T-cell (primary cell): ENCODE measurements around the gene KRTAP10-8. TPM values are rescaled to one million over a fixed set of nuclear protein-coding genes. Genes with fewer than 3 reads are reported as not detected.

Source experiments
- ATAC-seq, 4 experiments: fragments of 200-7000 bp in 3 of 4; fragments of 150-1000 bp in 1 of 4; cut with Tn5 transposase; replicated peaks in 1 of 4; 1 replicate in 3 of 4; 2 replicates in 1 of 4; pipeline ENCODE4 v1.10.0; 2021; ENCODE audit warnings: moderate library complexity in 3 of 4, mild to moderate bottlenecking in 2 of 4, moderate number of reproducible peaks in 1 of 4
- CTCF ChIA-PET, 2 donors: fragments of 300-600 bp; sonication (Branson Sonifier 250); formaldehyde crosslinking; loops; one replicate each; lab custom pipeline; 2022; ENCODE audit warnings: antibody characterized with exemption in 2 of 2; lab: Charles Lee
- POLR2A ChIA-PET, 2 donors: fragments of 300-600 bp; sonication (Branson Sonifier 250); formaldehyde crosslinking; loops; one replicate each; lab custom pipeline; 2022; ENCODE audit warnings: antibody characterized with exemption in 2 of 2; lab: Charles Lee
- DNase-seq, 35 experiments: peaks; one replicate each; pipeline versions ENCODE4 v3.0.0 to v3.0.0-alpha.2; 2013 to 2023
- H3K27ac ChIP-seq: one replicate; pipeline ENCODE4 v1.5.1; 2013; ENCODE audit warnings: low read length
- H3K27me3 ChIP-seq, 2 experiments: replicated peaks in 1 of 2; 1 replicate in 1 of 2; 2 replicates in 1 of 2; pipeline versions ENCODE4 v1.6.1 to v1.7.0; 2013; ENCODE audit warnings: low read length in 1 of 2, mixed read lengths in 1 of 2; ENCODE audit not compliant: control insufficient read depth in 2 of 2, insufficient read depth in 2 of 2; ENCODE audit errors: extremely low read depth in 1 of 2
- H3K36me3 ChIP-seq, 2 donors: 1 replicate in 1 of 2; 2 replicates in 1 of 2; pipeline versions ENCODE4 v1.6.1 to v1.7.0; 2013; ENCODE audit warnings: low read length in 1 of 2; ENCODE audit not compliant: control insufficient read depth in 2 of 2, insufficient read depth in 1 of 2; ENCODE audit errors: extremely low read depth in 1 of 2
- H3K4me1 ChIP-seq, 2 experiments: 1 replicate in 1 of 2; 2 replicates in 1 of 2; pipeline versions ENCODE4 v1.6.1 to v1.7.0; 2013; ENCODE audit warnings: low read length in 2 of 2, mixed read lengths in 1 of 2; ENCODE audit not compliant: insufficient read depth in 2 of 2, control insufficient read depth in 1 of 2; ENCODE audit errors: extremely low read depth in 1 of 2
- H3K4me3 ChIP-seq, 2 donors: 1 replicate in 1 of 2; 2 replicates in 1 of 2; pipeline versions ENCODE4 v1.5.1 to v1.7.0; 2013; ENCODE audit warnings: mild to moderate bottlenecking in 2 of 2, low read length in 1 of 2, moderate library complexity in 1 of 2; ENCODE audit not compliant: control insufficient read depth in 1 of 2; ENCODE audit errors: extremely low read depth in 1 of 2
- H3K9me3 ChIP-seq: 2 replicates; pipeline ENCODE4 v1.7.0; 2013
- H3K27ac Mint-ChIP-seq, 2 donors: one replicate each; pipeline ENCODE4 v1.8.0; 2020 to 2021; ENCODE audit warnings: mild to moderate bottlenecking in 2 of 2, mixed read lengths in 2 of 2
- H3K27me3 Mint-ChIP-seq, 2 donors: one replicate each; pipeline ENCODE4 v1.8.0; 2021 to 2022; ENCODE audit warnings: mixed read lengths in 2 of 2
- H3K36me3 Mint-ChIP-seq: one replicate; pipeline ENCODE4 v1.8.0; 2021; ENCODE audit warnings: mixed read lengths
- H3K4me1 Mint-ChIP-seq, 3 donors: one replicate each; pipeline ENCODE4 v1.8.0; 2020 to 2022; ENCODE audit warnings: mixed read lengths in 3 of 3, mild to moderate bottlenecking in 1 of 3
- H3K4me3 Mint-ChIP-seq, 3 donors: one replicate each; pipeline ENCODE4 v1.8.0; 2020 to 2022; ENCODE audit warnings: mild to moderate bottlenecking in 3 of 3, mixed read lengths in 3 of 3, moderate library complexity in 3 of 3
- H3K9me3 Mint-ChIP-seq, 3 donors: one replicate each; pipeline ENCODE4 v1.8.0; 2020 to 2022; ENCODE audit warnings: mixed read lengths in 3 of 3
- WGBS: methylation state at CpG from one replicate; pipeline ENCODE4 v1.1.5; 2013; ENCODE audit warnings: missing lambda C conversion rate; ENCODE audit not compliant: insufficient coverage; 5-methylcytosine and 5-hydroxymethylcytosine counted together
- total RNA-seq, 35 experiments: library from RNA in 6 of 35; stranded (reverse) in 6 of 35; fragments of 120-200 nt in 1 of 35; gene quantifications; one replicate each; pipeline versions ENCODE4 v1.2.1 to v1.2.4 and lab custom pipeline; 2013 to 2026

The KRTAP10-8 gene
- total RNA-seq, 5 donors from 2014 or later (not counting 1 experiment from before 2014, with no cell fraction given): not detected

DNA sequence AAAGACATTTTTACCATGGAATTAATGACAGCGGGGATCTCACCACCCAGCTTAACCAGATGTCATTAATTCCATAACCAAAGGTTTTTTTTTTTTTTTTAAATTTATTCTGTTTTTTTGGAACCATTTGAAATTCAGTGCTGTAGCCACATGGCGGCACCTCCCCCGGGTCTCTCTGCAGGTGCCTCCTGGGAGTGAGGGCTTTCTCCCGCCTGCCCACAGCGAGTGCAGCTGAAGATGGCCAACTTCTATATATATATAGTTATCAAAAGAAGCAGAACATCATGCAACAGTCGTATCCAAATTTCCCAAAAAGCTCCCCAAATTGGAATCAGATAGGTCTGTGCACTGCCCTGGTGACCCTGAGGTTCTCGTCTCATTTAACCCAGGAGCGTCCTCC, 3.6 kb downstream of the KRTAP10-8 start:
- H3K36me3 ChIP-seq: no peaks in the 10 kb centered on the region
- no peak for DNase-seq
- peaks cover 14 to 25% (median 14%) of the 10 kb centered on the region in 3 donors for H3K9me3 Mint-ChIP-seq
- POLR2A ChIA-PET: no interaction called here
- peaks cover 46 to 57% (median 53%) of the 10 kb centered on the region in 3 donors for H3K4me1 Mint-ChIP-seq
- H3K9me3 ChIP-seq: peaks cover 6% of the 10 kb centered on the region
- H3K27ac ChIP-seq: no peak overlapping the region
- peaks cover 0 to 9% of the 10 kb centered on the region in 2 experiments for H3K27me3 ChIP-seq
- H3K4me3 Mint-ChIP-seq: peak overlapping the region in 1 of 3 donors; percentile 46
- peaks cover 17 to 43% of the 10 kb centered on the region in 2 experiments for H3K4me1 ChIP-seq
- H3K27me3 Mint-ChIP-seq: no peaks in the 10 kb centered on the region
- ATAC-seq: no peak
- peak overlapping the region in 1 of 2 donors; percentile 71 for H3K27ac Mint-ChIP-seq
- no peak overlapping the region for H3K4me3 ChIP-seq
- 98% methylated on average over 3 of the region's 8 CpGs for WGBS
- CTCF ChIA-PET: no interaction called here
- peaks cover 14% of the 10 kb centered on the region for H3K36me3 Mint-ChIP-seq

DNA sequence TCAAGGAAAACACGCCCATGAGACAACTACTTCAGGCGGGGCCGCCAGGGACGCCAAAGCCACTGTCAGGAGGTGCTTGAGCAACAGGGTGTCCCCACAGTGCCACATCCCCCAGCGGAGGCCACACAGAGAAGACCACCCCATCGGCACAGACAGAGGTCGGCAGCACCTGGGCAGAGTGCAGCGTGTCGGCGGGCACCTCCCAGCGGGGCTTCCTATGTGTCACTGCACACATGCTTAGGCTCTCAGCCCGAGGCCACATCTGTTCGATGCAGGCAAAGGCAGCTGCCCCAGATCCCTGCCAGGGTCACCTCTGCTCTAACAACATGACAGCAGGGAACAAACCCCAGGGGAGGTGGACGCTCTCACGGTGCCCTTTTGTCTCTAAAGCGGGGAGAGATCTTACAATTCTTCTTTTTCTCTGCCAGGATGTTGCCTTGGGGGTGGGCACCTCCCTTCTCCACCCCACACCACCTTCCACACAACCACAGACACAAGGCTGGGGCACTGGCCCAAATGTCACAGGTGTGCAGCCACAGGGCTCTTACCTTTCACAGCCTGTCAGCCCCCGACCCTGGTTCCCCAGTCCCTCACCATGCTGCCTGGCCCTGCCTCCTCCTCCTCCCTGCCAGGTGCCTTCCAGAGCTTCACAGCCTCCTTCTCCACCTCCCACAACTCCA, 4.2 kb downstream of the KRTAP10-8 start:
- Histone ChIP-seq H3K4me1 (peaks cover 17 to 43% of the 10 kb centered on the region in 2 experiments), H3K27me3 (peaks cover 0 to 9% of the 10 kb centered on the region in 2 experiments), H3K27ac (no peak overlapping the region), H3K36me3 (no peaks in the 10 kb centered on the region), H3K9me3 (peaks cover 6% of the 10 kb centered on the region), H3K4me3 (no peak overlapping the region)
- ChIA-PET POLR2A (interaction anchor here in 1 of 2 donors (0.5 kb wide), 1 partner anchor 36 kb away, joined by 3 read pairs; no protein-coding TSS in a partner anchor), CTCF (interaction anchor here in 1 of 2 donors (0.6 kb wide), 1 partner anchor 81 kb away, joined by 6 read pairs; no protein-coding TSS in a partner anchor)
- 60% methylated on average over 8 of the region's 17 CpGs for WGBS
- Mint-ChIP-seq H3K27ac (peak overlapping the region; percentile 39 to 71), H3K27me3 (no peaks in the 10 kb centered on the region), H3K4me1 (peaks cover 46 to 62% (median 58%) of the 10 kb centered on the region in 3 donors), H3K9me3 (peaks cover 17 to 26% (median 17%) of the 10 kb centered on the region in 3 donors), H3K4me3 (peak overlapping the region in 2 of 3 donors; percentile 6 to 46), H3K36me3 (peaks cover 18% of the 10 kb centered on the region)
- ATAC-seq (no peak), DNase-seq (no peak)

DNA sequence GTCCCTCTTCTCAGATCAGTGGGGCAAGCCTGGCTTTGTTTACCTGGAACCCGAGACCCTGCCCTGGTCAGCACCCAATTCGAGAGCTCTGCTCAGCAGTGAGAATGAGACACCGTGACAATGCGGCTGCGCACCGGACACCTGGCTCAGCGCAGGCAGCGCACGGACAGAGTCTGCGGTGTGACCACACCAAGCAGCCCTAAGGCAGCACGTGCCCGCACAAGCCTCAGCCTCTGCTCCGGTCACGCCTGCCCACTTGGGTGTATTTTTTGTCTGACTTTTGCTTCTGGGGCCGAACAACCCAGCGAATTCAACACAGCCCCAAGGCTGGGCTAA, 4.7 kb downstream of the KRTAP10-8 start:
- WGBS: 92% methylated on average over 16 of the region's 16 CpGs
- Histone ChIP-seq H3K4me3 (no peak overlapping the region), H3K27me3 (peaks cover 0 to 9% of the 10 kb centered on the region in 2 experiments), H3K27ac (no peak overlapping the region), H3K36me3 (no peaks in the 10 kb centered on the region), H3K4me1 (peaks cover 17 to 43% of the 10 kb centered on the region in 2 experiments), H3K9me3 (peaks cover 6% of the 10 kb centered on the region)
- H3K4me1 Mint-ChIP-seq: peaks cover 46 to 62% (median 58%) of the 10 kb centered on the region in 3 donors
- peaks cover 15 to 21% (median 17%) of the 10 kb centered on the region in 3 donors for H3K9me3 Mint-ChIP-seq
- CTCF ChIA-PET: interaction anchor here in 1 of 2 donors (0.6 kb wide), 1 partner anchor 81 kb away, joined by 6 read pairs; no protein-coding TSS in a partner anchor
- peak overlapping the region in 2 of 3 donors; percentile 6 to 46 for H3K4me3 Mint-ChIP-seq
- peak overlapping the region; percentile 31 to 71 for H3K27ac Mint-ChIP-seq
- ATAC-seq (no peak), DNase-seq (no peak)
- H3K36me3 Mint-ChIP-seq: peaks cover 18% of the 10 kb centered on the region
- no peaks in the 10 kb centered on the region for H3K27me3 Mint-ChIP-seq
- POLR2A ChIA-PET: interaction anchor here in 1 of 2 donors (0.5 kb wide), 1 partner anchor 35 kb away, joined by 3 read pairs; no protein-coding TSS in a partner anchor

DNA sequence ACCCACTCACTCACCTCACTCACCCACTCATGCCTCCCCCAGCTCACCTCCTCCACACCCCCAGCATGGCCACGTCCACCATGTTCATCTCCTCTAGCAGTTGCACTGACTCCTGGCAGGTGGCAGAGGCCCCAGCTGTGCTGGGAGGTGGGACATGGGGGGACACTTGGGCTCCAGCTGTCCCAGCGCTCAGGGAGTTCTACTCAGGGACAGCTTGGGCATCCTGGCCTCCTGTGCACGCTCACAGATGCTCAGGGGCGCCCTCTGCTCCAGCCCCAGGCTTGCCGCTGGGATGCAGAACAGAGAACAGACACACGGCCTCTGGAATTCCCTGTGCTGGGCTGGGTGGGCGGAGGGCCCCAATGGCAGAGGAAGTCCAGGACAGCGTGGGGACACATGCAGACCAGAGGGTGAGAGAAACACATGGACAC, 5.2 kb downstream of the KRTAP10-8 start:
- H3K4me1 Mint-ChIP-seq: peaks cover 46 to 62% (median 58%) of the 10 kb centered on the region in 3 donors
- H3K36me3 Mint-ChIP-seq: peaks cover 18% of the 10 kb centered on the region
- peak overlapping the region in 1 of 3 donors; percentile 46 for H3K4me3 Mint-ChIP-seq
- H3K36me3 ChIP-seq: no peaks in the 10 kb centered on the region
- ChIA-PET CTCF (no interaction called here), POLR2A (no interaction called here)
- H3K27ac ChIP-seq: peak overlapping the region; percentile 82
- H3K4me1 ChIP-seq: peaks cover 17 to 43% of the 10 kb centered on the region in 2 experiments
- no peak for DNase-seq
- peaks cover 0 to 9% of the 10 kb centered on the region in 2 experiments for H3K27me3 ChIP-seq
- peak overlapping the region; percentile 66 to 95 for H3K27ac Mint-ChIP-seq
- H3K9me3 Mint-ChIP-seq: peaks cover 15 to 20% (median 17%) of the 10 kb centered on the region in 3 donors
- H3K27me3 Mint-ChIP-seq: no peaks in the 10 kb centered on the region
- 89% methylated on average over 7 of the region's 8 CpGs for WGBS
- peaks cover 6% of the 10 kb centered on the region for H3K9me3 ChIP-seq
- no peak overlapping the region for H3K4me3 ChIP-seq
- ATAC-seq: no peak

DNA sequence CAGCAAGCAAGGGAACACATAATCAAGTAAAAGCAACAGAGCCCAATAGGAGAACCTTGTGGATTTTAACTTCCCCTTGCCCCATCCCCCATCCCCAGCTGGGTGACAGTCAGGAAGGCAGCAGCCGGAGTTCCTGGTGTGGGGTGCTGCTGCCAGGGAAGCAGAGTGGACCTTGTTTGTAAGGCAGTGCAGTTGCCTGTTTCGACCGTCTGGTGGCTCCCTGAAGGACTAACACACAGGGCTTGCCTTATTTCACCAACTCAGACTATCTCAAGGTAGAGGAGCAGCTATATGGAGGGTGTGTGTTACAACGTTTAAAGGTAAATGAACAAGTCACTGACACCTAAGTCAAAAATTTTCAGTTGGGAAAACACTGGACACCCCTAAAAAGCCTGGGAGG, 6.6 kb downstream of the KRTAP10-8 start:
- H3K27me3 ChIP-seq: peaks cover 0 to 9% of the 10 kb centered on the region in 2 experiments
- peaks cover 17 to 43% of the 10 kb centered on the region in 2 experiments for H3K4me1 ChIP-seq
- peak overlapping the region; percentile 82 for H3K27ac ChIP-seq
- peaks cover 7% of the 10 kb centered on the region for H3K9me3 ChIP-seq
- H3K4me3 Mint-ChIP-seq: peak overlapping the region; percentile 11 to 74 (median 47)
- ATAC-seq (peak; percentile 30 to 63 (median 40)), DNase-seq (peak in 5 of 35 experiments; percentile 4 to 39 (median 10))
- ChIA-PET CTCF (interaction anchor here (0.5 to 1.6 kb wide), 7 partner anchors 10 to 76 kb away, joined by 3 to 10 read pairs (median 3); partner anchors contain the start of genes KRTAP12-3 (in 1 of the 2) and KRTAP12-4 (in 1 of the 2)), POLR2A (interaction anchor here in 1 of 2 donors (1.1 kb wide), 1 partner anchor 39 kb away, joined by 4 read pairs; the partner anchor contains the start of gene KRTAP12-3)
- peaks cover 46 to 62% (median 55%) of the 10 kb centered on the region in 3 donors for H3K4me1 Mint-ChIP-seq
- WGBS: no CpG with 5 or more reads among the region's 4 CpGs
- H3K36me3 ChIP-seq: no peaks in the 10 kb centered on the region
- no peaks in the 10 kb centered on the region for H3K27me3 Mint-ChIP-seq
- H3K4me3 ChIP-seq: peak overlapping the region in 1 of 2 donors; percentile 10
- peaks cover 30% of the 10 kb centered on the region for H3K36me3 Mint-ChIP-seq
- peak overlapping the region; percentile 95 to 98 for H3K27ac Mint-ChIP-seq
- peaks cover 28 to 33% (median 29%) of the 10 kb centered on the region in 3 donors for H3K9me3 Mint-ChIP-seq

DNA sequence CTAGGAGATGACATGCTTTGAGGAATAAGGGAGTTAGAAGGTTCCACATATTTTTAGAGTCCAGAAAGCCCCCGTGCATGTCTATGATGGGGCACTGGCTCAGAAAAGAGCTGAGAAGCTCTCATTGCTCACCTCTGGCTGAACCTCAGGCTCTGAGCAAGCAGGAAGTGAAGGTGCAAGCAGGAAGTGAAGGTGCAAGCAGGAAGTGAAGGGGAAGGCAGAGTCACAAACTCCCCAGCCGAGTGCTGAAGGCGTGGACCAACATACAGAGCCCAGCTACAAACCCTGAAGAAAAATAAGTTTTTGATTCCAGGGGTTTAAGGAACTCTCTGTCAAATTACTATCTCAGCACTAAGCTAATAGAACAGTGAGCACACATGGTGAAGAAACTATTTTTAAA, 7.0 kb downstream of the KRTAP10-8 start:
- Histone ChIP-seq H3K36me3 (no peaks in the 10 kb centered on the region), H3K4me1 (peaks cover 17 to 43% of the 10 kb centered on the region in 2 experiments), H3K27me3 (peaks cover 0 to 9% of the 10 kb centered on the region in 2 experiments), H3K9me3 (peaks cover 7% of the 10 kb centered on the region), H3K4me3 (peak overlapping the region in 1 of 2 donors; percentile 10), H3K27ac (peak overlapping the region; percentile 82)
- H3K27me3 Mint-ChIP-seq: no peaks in the 10 kb centered on the region
- H3K4me3 Mint-ChIP-seq: peak overlapping the region; percentile 11 to 74 (median 47)
- CTCF ChIA-PET: interaction anchor here (0.5 to 1.6 kb wide), 9 partner anchors 10 to 126 kb away, joined by 3 to 10 read pairs (median 3); partner anchors contain the start of genes KRTAP12-3 (in 1 of the 2) and KRTAP12-4 (in 1 of the 2)
- H3K9me3 Mint-ChIP-seq: peaks cover 32 to 37% (median 33%) of the 10 kb centered on the region in 3 donors
- peak overlapping the region; percentile 95 to 98 for H3K27ac Mint-ChIP-seq
- peak; percentile 43 to 81 (median 60) for DNase-seq
- ATAC-seq: peak; percentile 97 to 100 (median 100)
- POLR2A ChIA-PET: interaction anchor here in 1 of 2 donors (0.5 to 1.1 kb wide), 2 partner anchors 39 to 175 kb away, joined by 4 read pairs; partner anchors contain the start of gene KRTAP12-3
- peaks cover 31% of the 10 kb centered on the region for H3K36me3 Mint-ChIP-seq
- H3K4me1 Mint-ChIP-seq: peaks cover 46 to 62% (median 55%) of the 10 kb centered on the region in 3 donors
- 0% methylated on average over 1 of the region's 3 CpGs for WGBS
